HepG2 (cell line): ENCODE data around the gene DELE1. TPM values are rescaled to one million over a fixed set of nuclear protein-coding genes. Genes with fewer than 3 reads are reported as not detected.

Experiments
- GATAD1 ChIP-seq: IDR thresholded peaks from 2 replicates; pipeline ENCODE4 v1.6.1; 2016; ENCODE audit warnings: missing genetic modification reagents, missing compliant biosample characterization
- POLR2G ChIP-seq: fragments of 200-400 bp; formaldehyde crosslinking; IDR thresholded peaks from 2 replicates; pipeline ENCODE4 v1.6.1; 2018; ENCODE audit warnings: mild to moderate bottlenecking, low read depth, low read length, moderate library complexity
- SAP130 ChIP-seq: IDR thresholded peaks from 2 replicates; pipeline ENCODE4 v1.6.1; 2016; ENCODE audit warnings: low read depth
- SATB2 ChIP-seq: sonication (generic); formaldehyde crosslinking; IDR thresholded peaks from 2 replicates; pipeline ENCODE4 v1.5.0; 2020; ENCODE audit warnings: missing genetic modification reagents
- SETDB1 ChIP-seq: sonication (generic); formaldehyde crosslinking; IDR thresholded peaks from 2 replicates; pipeline ENCODE4 v1.5.1; 2020; ENCODE audit warnings: missing genetic modification reagents, mild to moderate bottlenecking, borderline replicate concordance
- TOE1 ChIP-seq: sonication (generic); formaldehyde crosslinking; IDR thresholded peaks from 2 replicates; pipeline ENCODE4 v1.4.0; 2020; ENCODE audit warnings: mild to moderate bottlenecking, missing genetic modification reagents
- ZBTB3 ChIP-seq: sonication (generic); formaldehyde crosslinking; IDR thresholded peaks from 2 replicates; pipeline ENCODE4 v1.4.0; 2020; ENCODE audit warnings: low read depth, mild to moderate bottlenecking, moderate library complexity, missing genetic modification reagents, borderline replicate concordance
- ZNF205 ChIP-seq: IDR thresholded peaks from 2 replicates; pipeline ENCODE4 v1.6.1; 2018; ENCODE audit warnings: missing biosample characterization, missing genetic modification reagents
- ZNF282 ChIP-seq: fragments of 450-650 bp; IDR thresholded peaks from 2 replicates; pipeline ENCODE4 v1.6.1; 2018; ENCODE audit not compliant: partially characterized antibody
- ZNF549 ChIP-seq: sonication (generic); formaldehyde crosslinking; IDR thresholded peaks from 2 replicates; pipeline ENCODE4 v1.5.0; 2020; ENCODE audit warnings: missing genetic modification reagents
- ZNF879 ChIP-seq: sonication (generic); formaldehyde crosslinking; IDR thresholded peaks from 2 replicates; pipeline ENCODE4 v1.8.1; 2023; ENCODE audit warnings: missing genetic modification reagents
- polyA plus RNA-seq, 8 experiments: library from polyadenylated mRNA; depleted of rRNA in 3 of 8; stranded (reverse) in 7 of 8; unstranded in 1 of 8; fragments of >200 nt; fragmentation: Illumina TruSeq in 4 of 8; extraction: Trizol in 4 of 8; gene quantifications; 2 replicates each; pipeline versions ENCODE4 v1.2.1 to v1.2.3, GENCODE V29; 2011 to 2016; ENCODE audit warnings: low read depth in 4 of 8, missing spikeins in 1 of 8, mixed read lengths in 1 of 8; ENCODE audit not compliant: insufficient read depth in 1 of 8
- total RNA-seq, 5 experiments: library from RNA; depleted of rRNA; stranded (reverse); fragments of >200 nt; fragmentation: Illumina TruSeq; extraction: Trizol; gene quantifications; 2 replicates each; pipeline ENCODE4 v1.2.3, GENCODE V29; 2016; ENCODE audit warnings: low read depth in 1 of 5
- TF ChIP-seq, protein P1 (sequence below): sonication (generic); formaldehyde crosslinking; IDR thresholded peaks from 2 replicates; pipeline ENCODE4 v1.4.0; 2020; ENCODE audit warnings: missing genetic modification reagents, borderline replicate concordance
- TF ChIP-seq, protein P2 (sequence below): fragments of 450-650 bp; IDR thresholded peaks from 2 replicates; pipeline ENCODE4 v1.6.1; 2016
- TF ChIP-seq, protein P3 (sequence below): sonication (generic); formaldehyde crosslinking; IDR thresholded peaks from 2 replicates; pipeline ENCODE4 v1.4.0; 2020; ENCODE audit warnings: low read depth, mild to moderate bottlenecking, missing genetic modification reagents
- TF ChIP-seq, protein P4 (sequence below), 2 experiments: fragments of 450-650 bp in 1 of 2; sonication (generic) in 1 of 2; formaldehyde crosslinking in 1 of 2; IDR thresholded peaks; 2 replicates each; pipeline versions ENCODE4 v1.6.1 to v1.8.0; 2016 to 2022; ENCODE audit warnings: antibody characterized with exemption in 1 of 2, mild to moderate bottlenecking in 1 of 2, missing genetic modification reagents in 1 of 2

DELE1 gene
- total and polyA plus RNA-seq, 2 of the 13 experiments (the other 11 are each of a cell fraction or from before 2014, with no cell fraction given): 57.5 to 90.3 TPM

DNA sequence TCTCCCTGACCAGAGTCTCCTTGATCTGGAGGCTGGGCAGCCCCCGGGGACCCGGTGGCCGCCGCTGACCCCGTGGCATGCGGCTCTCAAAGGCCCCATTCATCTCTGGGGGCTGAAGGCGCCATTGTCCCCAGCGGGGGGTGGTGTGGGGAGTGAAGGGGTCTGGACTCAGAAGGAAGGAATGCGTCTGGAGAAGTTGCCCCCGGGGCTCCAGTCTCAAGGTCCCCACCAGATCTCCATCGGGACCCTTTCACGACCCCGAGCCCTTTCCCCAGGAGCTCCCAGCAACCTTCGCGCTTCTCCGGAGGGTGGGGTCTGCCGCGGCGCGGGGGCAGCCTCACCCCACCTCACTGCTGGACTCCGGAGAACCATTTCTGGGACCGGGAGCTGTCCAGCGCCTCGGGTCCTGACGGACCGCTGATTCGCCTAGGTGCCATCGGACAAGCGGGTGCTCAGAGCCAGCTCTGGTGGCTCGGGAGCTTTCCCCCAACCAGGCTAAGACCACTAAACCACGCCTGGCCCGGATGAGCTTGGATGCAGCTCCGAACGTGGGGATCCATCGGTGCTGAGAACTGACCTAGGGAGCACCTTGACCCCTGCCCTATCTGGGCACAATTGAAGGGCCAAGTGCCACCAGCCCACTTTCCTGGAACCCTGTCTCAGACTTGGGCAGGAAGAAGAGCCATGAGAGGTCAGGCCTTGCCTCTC lies 40.3 kb upstream of the DELE1 start (continued):
- TF ChIP-seq, protein P1, sequence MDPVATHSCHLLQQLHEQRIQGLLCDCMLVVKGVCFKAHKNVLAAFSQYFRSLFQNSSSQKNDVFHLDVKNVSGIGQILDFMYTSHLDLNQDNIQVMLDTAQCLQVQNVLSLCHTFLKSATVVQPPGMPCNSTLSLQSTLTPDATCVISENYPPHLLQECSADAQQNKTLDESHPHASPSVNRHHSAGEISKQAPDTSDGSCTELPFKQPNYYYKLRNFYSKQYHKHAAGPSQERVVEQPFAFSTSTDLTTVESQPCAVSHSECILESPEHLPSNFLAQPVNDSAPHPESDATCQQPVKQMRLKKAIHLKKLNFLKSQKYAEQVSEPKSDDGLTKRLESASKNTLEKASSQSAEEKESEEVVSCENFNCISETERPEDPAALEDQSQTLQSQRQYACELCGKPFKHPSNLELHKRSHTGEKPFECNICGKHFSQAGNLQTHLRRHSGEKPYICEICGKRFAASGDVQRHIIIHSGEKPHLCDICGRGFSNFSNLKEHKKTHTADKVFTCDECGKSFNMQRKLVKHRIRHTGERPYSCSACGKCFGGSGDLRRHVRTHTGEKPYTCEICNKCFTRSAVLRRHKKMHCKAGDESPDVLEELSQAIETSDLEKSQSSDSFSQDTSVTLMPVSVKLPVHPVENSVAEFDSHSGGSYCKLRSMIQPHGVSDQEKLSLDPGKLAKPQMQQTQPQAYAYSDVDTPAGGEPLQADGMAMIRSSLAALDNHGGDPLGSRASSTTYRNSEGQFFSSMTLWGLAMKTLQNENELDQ: no peak
- TF ChIP-seq, protein P2, sequence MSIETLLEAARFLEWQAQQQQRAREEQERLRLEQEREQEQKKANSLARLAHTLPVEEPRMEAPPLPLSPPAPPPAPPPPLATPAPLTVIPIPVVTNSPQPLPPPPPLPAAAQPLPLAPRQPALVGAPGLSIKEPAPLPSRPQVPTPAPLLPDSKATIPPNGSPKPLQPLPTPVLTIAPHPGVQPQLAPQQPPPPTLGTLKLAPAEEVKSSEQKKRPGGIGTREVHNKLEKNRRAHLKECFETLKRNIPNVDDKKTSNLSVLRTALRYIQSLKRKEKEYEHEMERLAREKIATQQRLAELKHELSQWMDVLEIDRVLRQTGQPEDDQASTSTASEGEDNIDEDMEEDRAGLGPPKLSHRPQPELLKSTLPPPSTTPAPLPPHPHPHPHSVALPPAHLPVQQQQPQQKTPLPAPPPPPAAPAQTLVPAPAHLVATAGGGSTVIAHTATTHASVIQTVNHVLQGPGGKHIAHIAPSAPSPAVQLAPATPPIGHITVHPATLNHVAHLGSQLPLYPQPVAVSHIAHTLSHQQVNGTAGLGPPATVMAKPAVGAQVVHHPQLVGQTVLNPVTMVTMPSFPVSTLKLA: no peak
- TF ChIP-seq TOE1 (CRISPR knock-in tag) (no peak), ZBTB3 (CRISPR knock-in tag) (no peak), SATB2 (CRISPR knock-in tag) (no peak), ZNF879 (CRISPR knock-in tag) (no peak), ZNF549 (CRISPR knock-in tag) (no peak), GATAD1 (CRISPR knock-in tag) (no peak), ZNF282 (no peak), SETDB1 (CRISPR knock-in tag) (no peak), POLR2G (no peak), ZNF205 (CRISPR knock-in tag) (no peak), SAP130 (CRISPR knock-in tag) (0 out of 2 replicates have a peak, but pooled peaks have one; percentile 16)
- TF ChIP-seq, protein P3, sequence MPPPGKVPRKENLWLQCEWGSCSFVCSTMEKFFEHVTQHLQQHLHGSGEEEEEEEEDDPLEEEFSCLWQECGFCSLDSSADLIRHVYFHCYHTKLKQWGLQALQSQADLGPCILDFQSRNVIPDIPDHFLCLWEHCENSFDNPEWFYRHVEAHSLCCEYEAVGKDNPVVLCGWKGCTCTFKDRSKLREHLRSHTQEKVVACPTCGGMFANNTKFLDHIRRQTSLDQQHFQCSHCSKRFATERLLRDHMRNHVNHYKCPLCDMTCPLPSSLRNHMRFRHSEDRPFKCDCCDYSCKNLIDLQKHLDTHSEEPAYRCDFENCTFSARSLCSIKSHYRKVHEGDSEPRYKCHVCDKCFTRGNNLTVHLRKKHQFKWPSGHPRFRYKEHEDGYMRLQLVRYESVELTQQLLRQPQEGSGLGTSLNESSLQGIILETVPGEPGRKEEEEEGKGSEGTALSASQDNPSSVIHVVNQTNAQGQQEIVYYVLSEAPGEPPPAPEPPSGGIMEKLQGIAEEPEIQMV (CRISPR knock-in tag): no peak
- TF ChIP-seq, protein P4, sequence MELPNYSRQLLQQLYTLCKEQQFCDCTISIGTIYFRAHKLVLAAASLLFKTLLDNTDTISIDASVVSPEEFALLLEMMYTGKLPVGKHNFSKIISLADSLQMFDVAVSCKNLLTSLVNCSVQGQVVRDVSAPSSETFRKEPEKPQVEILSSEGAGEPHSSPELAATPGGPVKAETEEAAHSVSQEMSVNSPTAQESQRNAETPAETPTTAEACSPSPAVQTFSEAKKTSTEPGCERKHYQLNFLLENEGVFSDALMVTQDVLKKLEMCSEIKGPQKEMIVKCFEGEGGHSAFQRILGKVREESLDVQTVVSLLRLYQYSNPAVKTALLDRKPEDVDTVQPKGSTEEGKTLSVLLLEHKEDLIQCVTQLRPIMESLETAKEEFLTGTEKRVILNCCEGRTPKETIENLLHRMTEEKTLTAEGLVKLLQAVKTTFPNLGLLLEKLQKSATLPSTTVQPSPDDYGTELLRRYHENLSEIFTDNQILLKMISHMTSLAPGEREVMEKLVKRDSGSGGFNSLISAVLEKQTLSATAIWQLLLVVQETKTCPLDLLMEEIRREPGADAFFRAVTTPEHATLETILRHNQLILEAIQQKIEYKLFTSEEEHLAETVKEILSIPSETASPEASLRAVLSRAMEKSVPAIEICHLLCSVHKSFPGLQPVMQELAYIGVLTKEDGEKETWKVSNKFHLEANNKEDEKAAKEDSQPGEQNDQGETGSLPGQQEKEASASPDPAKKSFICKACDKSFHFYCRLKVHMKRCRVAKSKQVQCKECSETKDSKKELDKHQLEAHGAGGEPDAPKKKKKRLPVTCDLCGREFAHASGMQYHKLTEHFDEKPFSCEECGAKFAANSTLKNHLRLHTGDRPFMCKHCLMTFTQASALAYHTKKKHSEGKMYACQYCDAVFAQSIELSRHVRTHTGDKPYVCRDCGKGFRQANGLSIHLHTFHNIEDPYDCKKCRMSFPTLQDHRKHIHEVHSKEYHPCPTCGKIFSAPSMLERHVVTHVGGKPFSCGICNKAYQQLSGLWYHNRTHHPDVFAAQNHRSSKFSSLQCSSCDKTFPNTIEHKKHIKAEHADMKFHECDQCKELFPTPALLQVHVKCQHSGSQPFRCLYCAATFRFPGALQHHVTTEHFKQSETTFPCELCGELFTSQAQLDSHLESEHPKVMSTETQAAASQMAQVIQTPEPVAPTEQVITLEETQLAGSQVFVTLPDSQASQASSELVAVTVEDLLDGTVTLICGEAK (IDR thresholded peaks at IDR 0.05): no peak
- TF ChIP-seq, protein P4 (CRISPR knock-in tag; IDR thresholded peaks at IDR 0.05): no peak
